HG02970 (cell line): Measurements from ENCODE around the gene HSPA1A.
"Not testable (repeated sequence)": the region's sequence is repeated elsewhere in the genome, so short reads cannot be mapped to it uniquely, and the experiment has no call there.

Experiments used
- ATAC-seq: cut with Tn5 transposase; IDR thresholded peaks from one replicate; pipeline ENCODE4 v1.9.1; 2021; ENCODE audit warnings: mild to moderate bottlenecking, moderate library complexity, moderate number of reproducible peaks; ENCODE audit not compliant: unreplicated experiment, low FRiP score

The HSPA1A gene

GRCh38 chr6:31831350-31832215, 16.2 kb downstream of the HSPA1A start:
- ATAC-seq = no peak

GRCh38 chr6:31834367-31835250, 19.3 kb downstream of the HSPA1A start:
- ATAC-seq = peak; percentile 34

GRCh38 chr6:31836047-31836473, 20.7 kb downstream of the HSPA1A start:
- ATAC-seq = no peak

- ATAC-seq = no peak
Measured at GRCh38 chr6:31836474-31837368, 21.4 kb downstream of the HSPA1A start.

- no peak for ATAC-seq
Measured at GRCh38 chr6:31837369-31838113, 22.2 kb downstream of the HSPA1A start.

- not testable (repeated sequence) for ATAC-seq
Measured at GRCh38 chr6:31838114-31838553, 22.8 kb downstream of the HSPA1A start.

GRCh38 chr6:31838968-31839367, 23.6 kb downstream of the HSPA1A start:
- ATAC-seq = no peak

GRCh38 chr6:31839779-31840126, 24.4 kb downstream of the HSPA1A start:
- ATAC-seq = not testable (repeated sequence)

- ATAC-seq = no peak
Measured at GRCh38 chr6:31842053-31842452, 26.7 kb downstream of the HSPA1A start.

GRCh38 chr6:31844507-31844906, 29.2 kb downstream of the HSPA1A start:
- no peak for ATAC-seq

GRCh38 chr6:31847276-31847978, 32.1 kb downstream of the HSPA1A start:
- no peak for ATAC-seq

GRCh38 chr6:31850765-31851484, 35.6 kb downstream of the HSPA1A start:
- ATAC-seq = no peak

GRCh38 chr6:31851485-31851832, 36.1 kb downstream of the HSPA1A start:
- no peak for ATAC-seq

- not testable (repeated sequence) for ATAC-seq
Measured at GRCh38 chr6:31851980-31852718, 36.8 kb downstream of the HSPA1A start.

GRCh38 chr6:31857774-31858173, 42.4 kb downstream of the HSPA1A start:
- not testable (repeated sequence) for ATAC-seq

- no peak for ATAC-seq
Measured at GRCh38 chr6:31858707-31859106, 43.4 kb downstream of the HSPA1A start.

GRCh38 chr6:31859923-31860322, 44.6 kb downstream of the HSPA1A start:
- no peak for ATAC-seq

GRCh38 chr6:31860349-31860748, 45.0 kb downstream of the HSPA1A start:
- no peak for ATAC-seq
